KMS-11 (cell line): ENCODE data around the gene SMTN.

ENCODE experiments used
- H2AFZ ChIP-seq: fragments of 200-600 bp; sonication (generic); 2 replicates; pipeline ENCODE4 v1.6.1; 2016; ENCODE audit warnings: antibody characterized with exemption, mixed run types, low read depth
- H3K27ac ChIP-seq: fragments of 200-600 bp; sonication (generic); 2 replicates; pipeline ENCODE4 v1.6.1; 2016; ENCODE audit warnings: mild to moderate bottlenecking, mixed run types
- H3K27me3 ChIP-seq: fragments of 200-600 bp; sonication (generic); 2 replicates; pipeline ENCODE4 v1.6.1; 2017; ENCODE audit warnings: mild to moderate bottlenecking, low read depth, mixed run types, moderate library complexity; ENCODE audit not compliant: insufficient read depth
- H3K36me3 ChIP-seq: fragments of 200-600 bp; sonication (generic); 2 replicates; pipeline ENCODE4 v1.6.1; 2017; ENCODE audit warnings: mild to moderate bottlenecking, mixed run types; ENCODE audit not compliant: insufficient read depth
- H3K4me1 ChIP-seq: fragments of 200-600 bp; sonication (generic); 2 replicates; pipeline ENCODE4 v1.6.1; 2016; ENCODE audit warnings: mild to moderate bottlenecking, low read depth, mixed run types; ENCODE audit not compliant: poor library complexity, severe bottlenecking
- H3K4me2 ChIP-seq: fragments of 200-600 bp; sonication (generic); 2 replicates; pipeline ENCODE4 v1.7.0; 2016; ENCODE audit warnings: mild to moderate bottlenecking, mixed run types
- H3K4me3 ChIP-seq: fragments of 200-600 bp; sonication (generic); IDR thresholded peaks from 2 replicates; pipeline ENCODE4 v1.6.1; 2017; ENCODE audit warnings: low read depth, low read length, mixed read lengths; ENCODE audit not compliant: insufficient read depth
- H3K79me2 ChIP-seq: fragments of 200-600 bp; sonication (generic); 2 replicates; pipeline ENCODE4 v1.6.1; 2016; ENCODE audit warnings: low read depth, mixed run types; ENCODE audit not compliant: insufficient read depth
- H3K9ac ChIP-seq: fragments of 200-600 bp; sonication (generic); 2 replicates; pipeline ENCODE4 v1.6.1; 2016; ENCODE audit warnings: mild to moderate bottlenecking, mixed run types
- H4K20me1 ChIP-seq: fragments of 200-600 bp; sonication (generic); 2 replicates; pipeline ENCODE4 v1.6.1; 2016; ENCODE audit warnings: mild to moderate bottlenecking, mixed run types; ENCODE audit not compliant: insufficient read depth
- TF ChIP-seq, protein P1 (sequence below): fragments of 200-600 bp; sonication (generic); conservative IDR thresholded peaks from 2 replicates; pipeline ENCODE4 v1.6.1; 2017; ENCODE audit warnings: low read depth, mild to moderate bottlenecking, antibody characterized with exemption, low read length, moderate library complexity, mixed read lengths

SMTN gene

DNA sequence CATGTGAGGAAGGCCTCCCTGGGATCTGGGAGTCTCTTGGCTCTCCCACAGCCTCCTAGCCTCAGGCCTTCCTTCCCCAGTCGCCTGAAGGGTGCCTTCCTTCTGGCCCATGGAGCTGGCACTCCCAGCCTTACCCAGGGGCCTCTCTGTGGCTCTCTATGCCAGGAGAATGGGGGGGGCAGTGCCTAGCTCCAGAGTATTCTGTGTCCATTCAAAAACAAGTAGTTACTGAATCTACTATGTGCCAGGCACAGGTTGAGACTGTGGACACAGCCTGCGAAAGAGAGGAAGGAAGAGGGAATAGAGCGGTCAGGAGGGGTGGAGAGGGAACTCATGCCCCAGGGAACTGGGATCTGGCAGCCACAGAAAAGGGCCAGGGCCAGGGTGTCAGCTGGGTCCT is 61.9 kb downstream of the SMTN start:
- peaks cover 2% of the 10 kb centered on the region; the same call in 1 of the 2 replicates for H3K27me3 ChIP-seq
- no peak overlapping the region for H3K4me3 ChIP-seq
- H3K27ac ChIP-seq: no peak overlapping the region
- H3K79me2 ChIP-seq: no peaks in the 10 kb centered on the region
- H3K4me2 ChIP-seq: no peak overlapping the region
- TF ChIP-seq, protein P1, sequence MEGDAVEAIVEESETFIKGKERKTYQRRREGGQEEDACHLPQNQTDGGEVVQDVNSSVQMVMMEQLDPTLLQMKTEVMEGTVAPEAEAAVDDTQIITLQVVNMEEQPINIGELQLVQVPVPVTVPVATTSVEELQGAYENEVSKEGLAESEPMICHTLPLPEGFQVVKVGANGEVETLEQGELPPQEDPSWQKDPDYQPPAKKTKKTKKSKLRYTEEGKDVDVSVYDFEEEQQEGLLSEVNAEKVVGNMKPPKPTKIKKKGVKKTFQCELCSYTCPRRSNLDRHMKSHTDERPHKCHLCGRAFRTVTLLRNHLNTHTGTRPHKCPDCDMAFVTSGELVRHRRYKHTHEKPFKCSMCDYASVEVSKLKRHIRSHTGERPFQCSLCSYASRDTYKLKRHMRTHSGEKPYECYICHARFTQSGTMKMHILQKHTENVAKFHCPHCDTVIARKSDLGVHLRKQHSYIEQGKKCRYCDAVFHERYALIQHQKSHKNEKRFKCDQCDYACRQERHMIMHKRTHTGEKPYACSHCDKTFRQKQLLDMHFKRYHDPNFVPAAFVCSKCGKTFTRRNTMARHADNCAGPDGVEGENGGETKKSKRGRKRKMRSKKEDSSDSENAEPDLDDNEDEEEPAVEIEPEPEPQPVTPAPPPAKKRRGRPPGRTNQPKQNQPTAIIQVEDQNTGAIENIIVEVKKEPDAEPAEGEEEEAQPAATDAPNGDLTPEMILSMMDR: no peak
- no peaks in the 10 kb centered on the region for H3K36me3 ChIP-seq
- no peaks in the 10 kb centered on the region for H3K4me1 ChIP-seq
- no peak overlapping the region for H2AFZ ChIP-seq
- no peaks in the 10 kb centered on the region for H4K20me1 ChIP-seq
- H3K9ac ChIP-seq: no peak overlapping the region

GRCh38 chr22:31143537-31143936 is 62.4 kb downstream of the SMTN start:
- Histone ChIP-seq H3K36me3 (no peaks in the 10 kb centered on the region), H3K27me3 (peaks cover 2% of the 10 kb centered on the region; the same call in 1 of the 2 replicates), H3K27ac (no peak overlapping the region), H3K4me1 (no peaks in the 10 kb centered on the region), H3K4me3 (no peak overlapping the region), H4K20me1 (no peaks in the 10 kb centered on the region), H3K79me2 (no peaks in the 10 kb centered on the region), H3K4me2 (no peak overlapping the region), H3K9ac (no peak overlapping the region), H2AFZ (no peak overlapping the region)
- TF ChIP-seq, protein P1: no peak

DNA sequence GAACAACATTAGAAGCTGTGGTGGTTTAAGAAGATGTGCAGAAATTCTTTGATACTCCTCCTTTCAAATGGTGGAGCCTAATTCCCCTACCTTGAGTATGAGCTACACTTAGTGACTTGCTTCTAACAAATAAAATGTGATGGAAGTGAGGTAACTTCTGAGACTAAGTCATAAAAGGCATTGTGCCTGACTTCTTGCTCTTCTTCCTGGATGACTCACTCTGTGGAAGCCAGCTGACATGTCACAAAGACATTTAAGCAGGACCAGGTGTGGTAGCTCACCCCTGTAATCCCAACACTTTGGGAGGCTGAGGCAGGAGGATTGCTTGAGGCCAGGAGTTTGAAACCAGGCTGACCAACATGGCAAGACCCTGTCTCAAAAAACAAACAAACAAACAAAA is 63.1 kb downstream of the SMTN start:
- Histone ChIP-seq H3K4me1 (no peaks in the 10 kb centered on the region), H3K4me3 (no peak overlapping the region), H3K36me3 (no peaks in the 10 kb centered on the region), H4K20me1 (no peaks in the 10 kb centered on the region), H3K27me3 (peaks cover 2% of the 10 kb centered on the region; the same call in 1 of the 2 replicates), H3K4me2 (no peak overlapping the region), H3K9ac (no peak overlapping the region), H3K79me2 (no peaks in the 10 kb centered on the region), H3K27ac (no peak overlapping the region), H2AFZ (no peak overlapping the region)
- TF ChIP-seq, protein P1: no peak

GRCh38 chr22:31148488-31148887 is 67.4 kb downstream of the SMTN start:
- Histone ChIP-seq H3K27ac (no peak overlapping the region), H2AFZ (no peak overlapping the region)

More at GRCh38 chr22:31148488-31148887, 67.4 kb downstream of the SMTN start:
- Histone ChIP-seq H3K4me3 (no peak overlapping the region), H3K4me2 (no peak overlapping the region), H3K27me3 (peaks cover 2% of the 10 kb centered on the region; the same call in 1 of the 2 replicates), H4K20me1 (no peaks in the 10 kb centered on the region), H3K9ac (no peak overlapping the region), H3K79me2 (no peaks in the 10 kb centered on the region), H3K36me3 (no peaks in the 10 kb centered on the region), H3K4me1 (no peaks in the 10 kb centered on the region)
- TF ChIP-seq, protein P1: no peak
